Parathyroid adenoma (tissue), 2 donors: ENCODE measurements around the gene CRACDL.
A peak's percentile ranks its signal among the peaks of the same experiment; 100 is the strongest.

Source experiments
- H2AFZ ChIP-seq: fragments of 300-600 bp; sonication (generic); one replicate; pipeline ENCODE4 v1.7.0; 2017; ENCODE audit warnings: antibody characterized with exemption, mild to moderate bottlenecking
- H3K27ac ChIP-seq: fragments of 300-600 bp; sonication (generic); one replicate; pipeline ENCODE4 v1.7.0; 2017
- H3K27me3 ChIP-seq: fragments of 300-600 bp; sonication (generic); one replicate; pipeline ENCODE4 v1.7.0; 2017; ENCODE audit warnings: low read length; ENCODE audit not compliant: control insufficient read depth, insufficient read depth
- H3K36me3 ChIP-seq: fragments of 300-600 bp; sonication (generic); one replicate; pipeline ENCODE4 v1.7.0; 2017; ENCODE audit warnings: low read length; ENCODE audit not compliant: control insufficient read depth, insufficient read depth
- H3K4me1 ChIP-seq: fragments of 300-600 bp; sonication (generic); one replicate; pipeline ENCODE4 v1.7.0; 2017; ENCODE audit warnings: control low read depth
- H3K4me2 ChIP-seq: fragments of 300-600 bp; sonication (generic); one replicate; pipeline ENCODE4 v1.7.0; 2017; ENCODE audit warnings: low read length
- H3K4me3 ChIP-seq: fragments of 300-600 bp; sonication (generic); one replicate; pipeline ENCODE4 v1.7.0; 2017; ENCODE audit warnings: low read depth, low read length
- H3K79me2 ChIP-seq: fragments of 300-600 bp; sonication (generic); one replicate; pipeline ENCODE4 v1.7.0; 2017; ENCODE audit warnings: control low read depth
- H3K9ac ChIP-seq: fragments of 300-600 bp; sonication (generic); one replicate; pipeline ENCODE4 v1.7.0; 2017; ENCODE audit warnings: mild to moderate bottlenecking
- H3K9me3 ChIP-seq: fragments of 300-600 bp; sonication (generic); one replicate; pipeline ENCODE4 v1.7.0; 2017; ENCODE audit warnings: low read length; ENCODE audit not compliant: control insufficient read depth
- TF ChIP-seq, protein P1 (sequence below): fragments of 300-600 bp; sonication (generic); IDR thresholded peaks from one replicate; pipeline ENCODE4 v1.7.0; 2017; ENCODE audit warnings: antibody characterized with exemption, mild to moderate bottlenecking
- donor health status: primary hyperparathyroidism.

CRACDL gene

DNA sequence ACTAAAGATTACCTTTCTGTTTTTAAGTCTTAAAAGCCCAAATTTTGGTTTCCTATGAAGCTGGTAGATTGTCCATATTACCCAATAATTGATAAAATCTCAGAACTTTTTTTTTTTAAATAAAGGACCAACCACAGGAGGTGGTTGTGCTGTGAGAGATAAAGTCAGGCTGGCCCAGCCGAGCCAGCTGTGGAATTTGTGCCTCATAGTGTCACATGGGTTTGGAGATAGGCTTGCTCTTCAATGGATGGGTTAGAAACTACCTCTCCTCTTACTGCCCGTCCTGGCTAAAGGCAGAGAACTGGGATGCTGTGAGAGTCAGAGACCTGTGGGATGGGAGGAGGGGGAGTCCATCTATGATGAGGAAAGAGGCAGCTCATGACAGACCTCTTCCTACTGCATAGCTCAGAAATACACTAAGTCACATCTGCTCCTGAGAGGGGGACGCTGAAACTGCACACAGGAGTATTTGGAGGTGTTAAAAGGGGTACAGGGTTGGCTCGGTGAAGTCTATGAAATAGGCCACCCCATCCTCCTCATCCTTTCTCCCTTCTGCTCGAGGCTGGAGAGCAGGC lies 105.4 kb downstream of the CRACDL start:
- TF ChIP-seq, protein P1, sequence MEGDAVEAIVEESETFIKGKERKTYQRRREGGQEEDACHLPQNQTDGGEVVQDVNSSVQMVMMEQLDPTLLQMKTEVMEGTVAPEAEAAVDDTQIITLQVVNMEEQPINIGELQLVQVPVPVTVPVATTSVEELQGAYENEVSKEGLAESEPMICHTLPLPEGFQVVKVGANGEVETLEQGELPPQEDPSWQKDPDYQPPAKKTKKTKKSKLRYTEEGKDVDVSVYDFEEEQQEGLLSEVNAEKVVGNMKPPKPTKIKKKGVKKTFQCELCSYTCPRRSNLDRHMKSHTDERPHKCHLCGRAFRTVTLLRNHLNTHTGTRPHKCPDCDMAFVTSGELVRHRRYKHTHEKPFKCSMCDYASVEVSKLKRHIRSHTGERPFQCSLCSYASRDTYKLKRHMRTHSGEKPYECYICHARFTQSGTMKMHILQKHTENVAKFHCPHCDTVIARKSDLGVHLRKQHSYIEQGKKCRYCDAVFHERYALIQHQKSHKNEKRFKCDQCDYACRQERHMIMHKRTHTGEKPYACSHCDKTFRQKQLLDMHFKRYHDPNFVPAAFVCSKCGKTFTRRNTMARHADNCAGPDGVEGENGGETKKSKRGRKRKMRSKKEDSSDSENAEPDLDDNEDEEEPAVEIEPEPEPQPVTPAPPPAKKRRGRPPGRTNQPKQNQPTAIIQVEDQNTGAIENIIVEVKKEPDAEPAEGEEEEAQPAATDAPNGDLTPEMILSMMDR, result no peak

DNA sequence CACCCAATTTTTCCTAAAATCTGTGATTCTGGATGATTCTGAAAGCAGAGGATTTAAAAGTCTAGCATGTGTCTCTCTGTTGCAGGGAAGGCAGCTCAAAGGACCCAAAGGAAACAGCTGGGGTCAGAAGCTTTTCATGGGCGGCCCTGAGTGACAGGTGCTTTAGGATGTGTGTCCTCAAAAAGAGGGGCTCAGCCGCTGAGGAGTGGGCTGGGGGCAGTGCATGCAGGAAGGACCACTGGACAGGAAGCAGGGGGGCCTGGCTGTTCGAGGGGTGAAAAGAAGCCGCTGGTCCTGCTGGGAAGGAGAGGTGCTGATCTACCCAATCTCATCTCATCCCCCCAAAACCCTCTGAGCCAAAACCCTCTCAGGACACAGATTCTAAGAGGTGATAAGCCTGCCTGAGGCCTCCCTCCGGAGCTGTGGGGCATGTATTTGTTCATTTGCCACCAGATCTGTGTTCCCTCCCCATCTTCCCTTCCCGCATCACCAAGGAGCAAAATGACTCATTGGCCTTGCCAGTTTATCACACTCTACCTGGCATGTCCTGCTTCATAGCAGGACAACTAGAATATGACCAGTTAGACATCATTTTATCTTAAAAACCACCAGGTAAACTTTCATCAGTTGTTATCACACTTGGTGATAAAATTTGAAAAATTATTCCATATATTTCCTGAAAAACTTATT lies 106.3 kb downstream of the CRACDL start:
- no peak overlapping the region for H3K4me2 ChIP-seq

More for the DNA sequence above, 105.4 kb downstream of the CRACDL start:
- Histone ChIP-seq H3K36me3 (no peaks in the 10 kb centered on the region), H3K4me1 (peaks cover 20% of the 10 kb centered on the region), H3K9me3 (no peaks in the 10 kb centered on the region), H3K79me2 (no peaks in the 10 kb centered on the region), H3K4me2 (no peak overlapping the region), H2AFZ (no peak overlapping the region), H3K4me3 (no peak overlapping the region), H3K9ac (no peak overlapping the region), H3K27ac (no peak overlapping the region), H3K27me3 (no peaks in the 10 kb centered on the region)

DNA sequence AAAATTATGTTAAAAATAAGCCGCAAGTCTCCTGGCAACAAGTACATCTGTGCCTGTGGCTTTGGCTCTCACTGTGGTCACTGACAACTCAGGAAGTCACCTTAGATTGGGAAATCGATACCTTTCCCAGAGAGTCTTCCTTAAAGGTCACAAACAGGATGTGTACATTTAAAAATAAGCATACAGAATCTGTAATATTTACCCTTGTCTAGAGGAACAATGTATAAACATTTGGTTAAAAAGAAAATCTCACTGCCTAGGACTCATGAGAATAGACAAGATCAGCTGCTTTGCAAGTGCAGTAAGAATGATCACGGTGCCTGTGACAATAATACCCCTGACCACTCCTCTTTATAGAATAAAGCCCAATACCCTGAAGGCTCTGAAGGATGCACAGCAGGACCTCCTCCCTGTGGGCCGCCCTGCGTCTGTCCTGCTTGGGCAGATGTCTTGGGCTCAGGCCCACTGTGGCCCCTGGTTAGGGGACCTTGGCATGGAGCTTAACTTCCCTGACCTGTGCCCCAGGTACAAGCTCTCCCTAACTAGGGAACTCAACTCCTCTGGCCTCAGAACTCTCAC lies 107.1 kb downstream of the CRACDL start:
- no peak overlapping the region for H3K4me2 ChIP-seq
- TF ChIP-seq, protein P1, result no peak
- H3K9ac ChIP-seq, result no peak overlapping the region
- H3K36me3 ChIP-seq, result no peaks in the 10 kb centered on the region
- no peak overlapping the region for H3K27ac ChIP-seq
- H3K9me3 ChIP-seq, result no peaks in the 10 kb centered on the region
- no peaks in the 10 kb centered on the region for H3K27me3 ChIP-seq
- H3K4me1 ChIP-seq, result peaks cover 16% of the 10 kb centered on the region
- H3K4me3 ChIP-seq, result no peak overlapping the region
- peak overlapping the region; percentile 48 for H2AFZ ChIP-seq
- H3K79me2 ChIP-seq, result no peaks in the 10 kb centered on the region

More for the DNA sequence above, 106.3 kb downstream of the CRACDL start:
- no peaks in the 10 kb centered on the region for H3K36me3 ChIP-seq
- H3K4me3 ChIP-seq, result no peak overlapping the region
- H3K4me1 ChIP-seq, result peaks cover 20% of the 10 kb centered on the region
- no peaks in the 10 kb centered on the region for H3K79me2 ChIP-seq
- no peak overlapping the region for H3K9ac ChIP-seq
- no peaks in the 10 kb centered on the region for H3K9me3 ChIP-seq
- H3K27ac ChIP-seq, result no peak overlapping the region
- no peaks in the 10 kb centered on the region for H3K27me3 ChIP-seq
- peak overlapping the region; percentile 54 for H2AFZ ChIP-seq
- TF ChIP-seq, protein P1, result no peak

DNA sequence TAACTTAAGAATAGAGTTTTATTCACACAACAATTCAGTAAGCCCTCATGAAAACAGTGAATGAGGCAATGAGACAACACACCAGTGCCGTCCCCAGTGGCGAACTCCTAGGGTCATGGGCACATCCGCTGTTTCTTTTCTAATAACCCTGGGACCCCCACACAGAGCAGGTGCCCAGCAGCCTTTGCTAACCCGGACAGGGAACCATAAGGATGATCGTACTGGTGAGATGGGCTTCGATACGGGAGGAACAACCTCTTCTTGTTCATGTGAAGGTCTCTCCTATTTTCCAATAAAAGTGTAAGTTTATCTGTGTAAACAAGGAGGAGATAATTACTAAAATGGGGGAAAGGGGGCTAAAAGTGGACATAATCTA lies 107.7 kb downstream of the CRACDL start:
- no peaks in the 10 kb centered on the region for H3K27me3 ChIP-seq
- no peak overlapping the region for H2AFZ ChIP-seq
- no peaks in the 10 kb centered on the region for H3K9me3 ChIP-seq
- H3K27ac ChIP-seq, result no peak overlapping the region
- TF ChIP-seq, protein P1, result no peak
- H3K36me3 ChIP-seq, result no peaks in the 10 kb centered on the region
- peaks cover 18% of the 10 kb centered on the region for H3K4me1 ChIP-seq
- no peaks in the 10 kb centered on the region for H3K79me2 ChIP-seq
- H3K4me2 ChIP-seq, result no peak overlapping the region
- no peak overlapping the region for H3K4me3 ChIP-seq
- H3K9ac ChIP-seq, result no peak overlapping the region
